HFFc6 (cell line): ENCODE measurements around the gene FRAS1. TPM values are rescaled to one million over a fixed set of nuclear protein-coding genes. Genes with fewer than 3 reads are reported as not detected.

ENCODE experiments used
- DNase-seq: peaks from one replicate; pipeline ENCODE4 v3.0.0-alpha.2; 2018
- H3K27ac Mint-ChIP-seq: 2 replicates; pipeline ENCODE4 v1.8.0; 2020; ENCODE audit warnings: mild to moderate bottlenecking, mixed read lengths
- H3K27me3 Mint-ChIP-seq: 2 replicates; pipeline ENCODE4 v1.8.0; 2021; ENCODE audit warnings: mild to moderate bottlenecking, moderate library complexity, mixed read lengths; ENCODE audit not compliant: insufficient read depth
- H3K36me3 Mint-ChIP-seq: 2 replicates; pipeline ENCODE4 v1.8.0; 2021; ENCODE audit warnings: low read depth, mixed read lengths
- H3K4me1 Mint-ChIP-seq: 2 replicates; pipeline ENCODE4 v1.8.0; 2020; ENCODE audit warnings: low read depth, mixed read lengths
- H3K4me3 Mint-ChIP-seq: 2 replicates; pipeline ENCODE4 v1.8.0; 2020; ENCODE audit warnings: mild to moderate bottlenecking, moderate library complexity, mixed read lengths
- H3K9me3 Mint-ChIP-seq: 2 replicates; pipeline ENCODE4 v1.8.0; 2020; ENCODE audit warnings: mild to moderate bottlenecking, mixed read lengths
- total RNA-seq, 6 experiments: library from RNA; stranded (reverse); fragmentation: NEBNext Ultra II Directional; extraction: Animal tissue kit (Norgen Biotek cat#: 25700); gene quantifications; 2 replicates in 1 of 6; 3 replicates in 5 of 6; pipeline ENCODE4 v1.2.3, GENCODE V29; 2021
- TF ChIP-seq, protein P1 (sequence below): fragments of 200-600 bp; sonication (generic); IDR thresholded peaks from 2 replicates; pipeline ENCODE4 v1.5.0; 2021; ENCODE audit warnings: antibody characterized with exemption, mild to moderate bottlenecking

Gene FRAS1
- total RNA-seq, 6 experiments from 2014 or later, result 1.7 to 11.0 (median 2.3) TPM

DNA sequence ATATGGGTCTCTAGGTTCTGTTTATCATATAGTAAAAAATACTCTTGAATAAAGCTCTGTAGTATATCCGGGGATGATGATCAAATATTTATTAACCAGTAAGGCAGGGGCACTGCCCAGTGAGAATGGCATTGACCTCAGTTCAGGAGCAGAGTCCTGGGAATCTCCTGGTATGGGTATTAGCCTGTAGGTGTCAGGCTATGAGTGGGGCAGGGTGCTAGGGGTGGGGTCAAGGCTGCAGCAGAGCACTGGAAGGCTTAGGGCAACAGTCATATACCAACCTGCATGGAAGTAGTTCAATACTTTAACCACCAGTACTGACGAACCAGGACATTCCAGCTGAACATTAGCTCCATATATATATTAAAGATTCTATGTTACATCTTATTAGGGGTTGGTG is 274.1 kb downstream of the FRAS1 start:
- H3K4me1 Mint-ChIP-seq, result peaks cover 20% of the 10 kb centered on the region
- no peak for DNase-seq
- H3K9me3 Mint-ChIP-seq, result no peaks in the 10 kb centered on the region
- peaks cover 5% of the 10 kb centered on the region for H3K27me3 Mint-ChIP-seq
- H3K4me3 Mint-ChIP-seq, result no peak overlapping the region
- TF ChIP-seq, protein P1, sequence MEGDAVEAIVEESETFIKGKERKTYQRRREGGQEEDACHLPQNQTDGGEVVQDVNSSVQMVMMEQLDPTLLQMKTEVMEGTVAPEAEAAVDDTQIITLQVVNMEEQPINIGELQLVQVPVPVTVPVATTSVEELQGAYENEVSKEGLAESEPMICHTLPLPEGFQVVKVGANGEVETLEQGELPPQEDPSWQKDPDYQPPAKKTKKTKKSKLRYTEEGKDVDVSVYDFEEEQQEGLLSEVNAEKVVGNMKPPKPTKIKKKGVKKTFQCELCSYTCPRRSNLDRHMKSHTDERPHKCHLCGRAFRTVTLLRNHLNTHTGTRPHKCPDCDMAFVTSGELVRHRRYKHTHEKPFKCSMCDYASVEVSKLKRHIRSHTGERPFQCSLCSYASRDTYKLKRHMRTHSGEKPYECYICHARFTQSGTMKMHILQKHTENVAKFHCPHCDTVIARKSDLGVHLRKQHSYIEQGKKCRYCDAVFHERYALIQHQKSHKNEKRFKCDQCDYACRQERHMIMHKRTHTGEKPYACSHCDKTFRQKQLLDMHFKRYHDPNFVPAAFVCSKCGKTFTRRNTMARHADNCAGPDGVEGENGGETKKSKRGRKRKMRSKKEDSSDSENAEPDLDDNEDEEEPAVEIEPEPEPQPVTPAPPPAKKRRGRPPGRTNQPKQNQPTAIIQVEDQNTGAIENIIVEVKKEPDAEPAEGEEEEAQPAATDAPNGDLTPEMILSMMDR, result no peak
- no peak overlapping the region for H3K27ac Mint-ChIP-seq
- H3K36me3 Mint-ChIP-seq, result no peaks in the 10 kb centered on the region

DNA sequence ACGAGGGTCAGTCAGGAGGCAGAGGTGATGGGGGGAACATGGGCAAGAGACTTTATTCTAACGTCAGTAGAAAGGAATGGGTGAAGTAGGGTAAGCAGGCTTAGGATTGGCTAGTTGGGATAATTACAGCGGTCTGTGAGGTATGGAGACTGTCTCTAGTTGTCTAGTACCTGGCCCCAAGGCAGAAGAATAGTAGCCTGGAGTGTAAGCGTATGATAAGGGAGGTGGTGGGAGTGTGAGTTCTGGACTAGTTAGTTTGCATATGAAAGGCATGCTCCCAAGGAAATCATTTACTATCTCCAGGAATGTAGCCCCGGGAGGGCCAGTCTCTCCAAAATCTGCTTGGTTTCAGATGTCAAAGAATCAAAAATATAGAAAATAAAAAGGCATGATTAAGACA is 274.8 kb downstream of the FRAS1 start:
- H3K27me3 Mint-ChIP-seq, result peaks cover 5% of the 10 kb centered on the region
- peaks cover 24% of the 10 kb centered on the region for H3K4me1 Mint-ChIP-seq
- no peaks in the 10 kb centered on the region for H3K36me3 Mint-ChIP-seq
- no peak for DNase-seq
- H3K9me3 Mint-ChIP-seq, result no peaks in the 10 kb centered on the region
- H3K27ac Mint-ChIP-seq, result no peak overlapping the region
- TF ChIP-seq, protein P1, result no peak
- H3K4me3 Mint-ChIP-seq, result no peak overlapping the region

DNA sequence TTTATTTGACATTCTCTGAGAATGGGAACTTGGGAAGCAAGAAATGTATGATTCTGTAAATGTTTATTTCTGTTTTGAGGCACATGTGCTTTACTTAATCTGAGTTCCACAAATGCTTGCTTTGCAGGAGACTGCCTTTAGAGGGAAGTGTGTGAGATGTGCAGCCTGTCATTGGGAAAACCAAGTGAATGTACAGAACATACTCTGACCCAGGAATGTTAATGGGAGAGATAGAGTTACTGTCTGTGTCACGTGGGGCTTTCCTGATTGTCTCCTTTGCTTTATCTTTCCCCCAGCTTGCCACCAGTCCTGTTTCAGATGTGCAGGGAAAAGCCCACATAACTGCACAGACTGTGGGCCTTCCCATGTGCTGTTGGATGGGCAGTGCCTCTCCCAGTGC is 275.9 kb downstream of the FRAS1 start:
- DNase-seq, result no peak
- peaks cover 32% of the 10 kb centered on the region for H3K4me1 Mint-ChIP-seq
- H3K36me3 Mint-ChIP-seq, result no peaks in the 10 kb centered on the region
- H3K27me3 Mint-ChIP-seq, result peaks cover 5% of the 10 kb centered on the region
- H3K4me3 Mint-ChIP-seq, result no peak overlapping the region
- H3K27ac Mint-ChIP-seq, result no peak overlapping the region
- TF ChIP-seq, protein P1, result no peak
- H3K9me3 Mint-ChIP-seq, result no peaks in the 10 kb centered on the region

DNA sequence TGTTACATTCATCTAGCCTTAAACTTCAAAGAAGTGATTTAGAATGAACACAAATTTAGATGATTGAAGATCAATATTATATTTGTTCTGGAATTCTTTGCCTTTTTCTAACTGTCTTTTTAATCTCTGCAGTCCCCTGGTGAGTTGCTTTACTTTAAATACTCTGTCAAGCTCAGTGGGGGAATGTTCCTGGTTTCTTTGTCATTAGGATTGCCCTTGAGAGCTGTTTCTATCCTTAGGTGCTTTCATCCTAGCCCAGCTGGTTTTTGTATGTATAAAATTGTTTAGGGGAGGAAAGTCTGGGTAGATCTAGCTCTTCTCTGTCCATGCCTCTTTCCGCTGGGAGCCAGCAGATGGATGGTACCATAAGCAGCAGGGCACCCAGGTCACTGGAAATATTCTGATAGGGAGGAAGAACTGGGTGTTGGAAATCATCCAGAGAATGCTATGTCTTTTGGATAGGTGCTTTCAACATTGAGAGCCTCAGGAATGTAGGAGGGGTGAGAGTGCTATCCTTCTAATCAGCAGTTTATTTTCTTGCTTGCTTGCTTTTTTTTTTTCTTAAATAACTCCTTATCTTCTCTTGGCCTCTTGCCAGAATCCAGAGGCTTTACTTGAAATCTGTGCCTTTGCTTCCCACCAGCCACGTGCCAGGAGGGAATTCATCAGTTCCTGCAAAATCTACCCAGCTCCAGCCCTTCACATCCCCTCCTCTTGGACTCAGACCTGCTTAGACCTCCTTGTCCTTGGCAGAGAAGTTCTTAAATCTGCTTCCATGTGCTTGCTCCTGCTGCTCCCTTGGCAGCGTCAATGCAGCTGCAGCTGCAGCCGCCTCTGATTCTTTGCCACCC is 279.2 kb downstream of the FRAS1 start:
- TF ChIP-seq, protein P1, result no peak
- Mint-ChIP-seq H3K4me1 (peaks cover 24% of the 10 kb centered on the region), H3K27ac (no peak overlapping the region), H3K9me3 (no peaks in the 10 kb centered on the region), H3K36me3 (0 out of 2 replicates have a peak, but pooled peaks cover 5% of the 10 kb centered on the region), H3K4me3 (no peak overlapping the region), H3K27me3 (peaks cover 5% of the 10 kb centered on the region)
- DNase-seq, result no peak

DNA sequence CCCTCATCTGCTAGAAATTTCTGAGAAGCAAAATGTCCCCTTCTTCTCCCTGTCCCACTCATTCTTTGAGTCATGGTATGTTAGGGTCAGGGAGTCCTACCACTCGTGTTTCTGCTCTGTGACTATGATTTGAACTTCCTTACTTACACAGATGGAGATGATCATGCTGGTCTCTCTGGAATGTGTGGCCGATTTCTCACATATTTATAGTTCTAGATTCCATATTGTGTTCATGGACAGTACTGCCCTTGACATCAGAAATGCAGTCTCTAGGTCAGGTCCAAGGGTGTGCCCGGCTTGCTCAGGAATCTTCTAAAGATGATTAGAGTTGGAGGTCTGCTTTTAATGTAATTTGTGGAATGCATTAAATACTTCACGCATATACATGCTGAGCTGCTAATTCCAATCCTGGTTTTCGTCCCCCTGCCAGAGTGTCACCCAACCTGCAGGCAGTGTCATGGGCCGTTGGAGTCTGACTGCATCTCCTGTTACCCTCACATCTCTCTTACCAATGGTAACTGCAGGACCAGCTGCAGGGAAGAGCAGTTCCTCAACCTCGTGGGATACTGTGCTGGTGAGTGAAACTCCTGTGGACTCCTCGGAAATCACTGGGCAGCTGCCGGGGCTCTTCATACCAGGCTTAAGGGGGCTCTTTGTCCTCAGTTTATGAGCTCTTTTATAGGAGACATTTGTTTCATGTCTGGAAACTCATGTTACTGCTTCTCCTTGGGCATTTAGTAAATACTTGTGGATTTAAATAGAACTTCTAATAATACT is 280.3 kb downstream of the FRAS1 start:
- H3K4me1 Mint-ChIP-seq, result peaks cover 24% of the 10 kb centered on the region
- TF ChIP-seq, protein P1, result no peak
- H3K9me3 Mint-ChIP-seq, result no peaks in the 10 kb centered on the region
- H3K27ac Mint-ChIP-seq, result no peak overlapping the region
- H3K4me3 Mint-ChIP-seq, result no peak overlapping the region
- DNase-seq, result peak; percentile 13
- 0 out of 2 replicates have a peak, but pooled peaks cover 5% of the 10 kb centered on the region for H3K36me3 Mint-ChIP-seq
- peaks cover 5% of the 10 kb centered on the region for H3K27me3 Mint-ChIP-seq
